Sigmoid colon (tissue), 4 donors: ENCODE results near the gene KRT80.

Source experiments
- POLR2AphosphoS5 ChIP-seq, 4 donors: sonication (generic); formaldehyde crosslinking; IDR thresholded peaks; one replicate each; pipeline ENCODE4 v1.6.1; 2017; ENCODE audit warnings: antibody characterized with exemption in 4 of 4
- TF ChIP-seq, protein P1 (sequence below), 4 experiments: fragments of 450-650 bp in 3 of 4; fragments of 200-600 bp in 1 of 4; IDR thresholded peaks; one replicate each; pipeline ENCODE4 v1.5.1; 2016 to 2019; ENCODE audit warnings: antibody characterized with exemption in 4 of 4, mild to moderate bottlenecking in 3 of 4, moderate library complexity in 2 of 4

GRCh38 chr12:52225752-52226151, 33.9 kb upstream of the KRT80 start:
- TF ChIP-seq, protein P1, sequence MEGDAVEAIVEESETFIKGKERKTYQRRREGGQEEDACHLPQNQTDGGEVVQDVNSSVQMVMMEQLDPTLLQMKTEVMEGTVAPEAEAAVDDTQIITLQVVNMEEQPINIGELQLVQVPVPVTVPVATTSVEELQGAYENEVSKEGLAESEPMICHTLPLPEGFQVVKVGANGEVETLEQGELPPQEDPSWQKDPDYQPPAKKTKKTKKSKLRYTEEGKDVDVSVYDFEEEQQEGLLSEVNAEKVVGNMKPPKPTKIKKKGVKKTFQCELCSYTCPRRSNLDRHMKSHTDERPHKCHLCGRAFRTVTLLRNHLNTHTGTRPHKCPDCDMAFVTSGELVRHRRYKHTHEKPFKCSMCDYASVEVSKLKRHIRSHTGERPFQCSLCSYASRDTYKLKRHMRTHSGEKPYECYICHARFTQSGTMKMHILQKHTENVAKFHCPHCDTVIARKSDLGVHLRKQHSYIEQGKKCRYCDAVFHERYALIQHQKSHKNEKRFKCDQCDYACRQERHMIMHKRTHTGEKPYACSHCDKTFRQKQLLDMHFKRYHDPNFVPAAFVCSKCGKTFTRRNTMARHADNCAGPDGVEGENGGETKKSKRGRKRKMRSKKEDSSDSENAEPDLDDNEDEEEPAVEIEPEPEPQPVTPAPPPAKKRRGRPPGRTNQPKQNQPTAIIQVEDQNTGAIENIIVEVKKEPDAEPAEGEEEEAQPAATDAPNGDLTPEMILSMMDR (IDR thresholded peaks at IDR 0.05) = no peak
- no peak for TF ChIP-seq POLR2AphosphoS5 (IDR thresholded peaks at IDR 0.05)
